Liver (tissue), 3 donors: ENCODE results near the gene NAP1L4.

Source experiments
- SP1 ChIP-seq: IDR thresholded peaks from 2 replicates; pipeline ENCODE4 v1.6.1; 2018; ENCODE audit warnings: antibody characterized with exemption, mild to moderate bottlenecking
- TAF1 ChIP-seq: conservative IDR thresholded peaks from 2 replicates; pipeline ENCODE4 v1.6.1; 2016; ENCODE audit warnings: antibody characterized with exemption, mild to moderate bottlenecking
- YY1 ChIP-seq: IDR thresholded peaks from 2 replicates; pipeline ENCODE4 v1.6.1; 2016; ENCODE audit warnings: antibody characterized with exemption, mild to moderate bottlenecking
- TF ChIP-seq, protein P1 (sequence below): fragments of 150-350 bp; IDR thresholded peaks from 2 replicates; pipeline ENCODE4 v1.5.1; 2017; ENCODE audit warnings: improper control_type of control experiment, low read depth, low read length; ENCODE audit not compliant: missing input control
- donor health status: healthy.
- donor health status: healthy.

DNA sequence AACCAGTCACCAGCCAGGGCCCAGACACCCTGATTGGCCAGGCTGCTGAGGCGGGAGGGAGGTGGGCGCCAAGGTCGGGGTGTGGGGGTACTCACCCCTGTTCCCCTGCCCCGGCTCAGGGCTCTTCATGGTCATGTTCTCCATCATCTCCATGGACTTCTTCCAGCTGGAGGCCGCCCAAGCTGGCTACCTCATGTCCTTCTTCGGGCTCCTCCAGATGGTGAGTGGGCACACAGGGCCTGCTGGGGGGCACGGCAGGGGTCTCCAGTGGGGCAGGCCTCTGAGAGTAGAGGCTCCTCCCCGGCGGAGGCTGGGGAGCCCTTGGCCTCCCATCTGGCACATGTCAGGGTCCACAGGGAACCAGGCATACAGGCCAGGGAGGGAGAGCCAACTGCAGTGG lies 72.9 kb downstream of the NAP1L4 start:
- TF ChIP-seq, protein P1, sequence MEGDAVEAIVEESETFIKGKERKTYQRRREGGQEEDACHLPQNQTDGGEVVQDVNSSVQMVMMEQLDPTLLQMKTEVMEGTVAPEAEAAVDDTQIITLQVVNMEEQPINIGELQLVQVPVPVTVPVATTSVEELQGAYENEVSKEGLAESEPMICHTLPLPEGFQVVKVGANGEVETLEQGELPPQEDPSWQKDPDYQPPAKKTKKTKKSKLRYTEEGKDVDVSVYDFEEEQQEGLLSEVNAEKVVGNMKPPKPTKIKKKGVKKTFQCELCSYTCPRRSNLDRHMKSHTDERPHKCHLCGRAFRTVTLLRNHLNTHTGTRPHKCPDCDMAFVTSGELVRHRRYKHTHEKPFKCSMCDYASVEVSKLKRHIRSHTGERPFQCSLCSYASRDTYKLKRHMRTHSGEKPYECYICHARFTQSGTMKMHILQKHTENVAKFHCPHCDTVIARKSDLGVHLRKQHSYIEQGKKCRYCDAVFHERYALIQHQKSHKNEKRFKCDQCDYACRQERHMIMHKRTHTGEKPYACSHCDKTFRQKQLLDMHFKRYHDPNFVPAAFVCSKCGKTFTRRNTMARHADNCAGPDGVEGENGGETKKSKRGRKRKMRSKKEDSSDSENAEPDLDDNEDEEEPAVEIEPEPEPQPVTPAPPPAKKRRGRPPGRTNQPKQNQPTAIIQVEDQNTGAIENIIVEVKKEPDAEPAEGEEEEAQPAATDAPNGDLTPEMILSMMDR, result no peak
- TF ChIP-seq YY1 (no peak), SP1 (no peak), TAF1 (no peak)
